CD4-positive, alpha-beta T cell treated with Interleukin-6 at 100 ng/mL for 8 hours (primary cell): ENCODE measurements around the gene ZMAT5.

ENCODE experiments used
- DNase-seq: peaks from one replicate; pipeline ENCODE4 v3.0.0-alpha.2; 2020; ENCODE audit warnings: mixed read lengths, low spot score

ZMAT5 gene

DNA sequence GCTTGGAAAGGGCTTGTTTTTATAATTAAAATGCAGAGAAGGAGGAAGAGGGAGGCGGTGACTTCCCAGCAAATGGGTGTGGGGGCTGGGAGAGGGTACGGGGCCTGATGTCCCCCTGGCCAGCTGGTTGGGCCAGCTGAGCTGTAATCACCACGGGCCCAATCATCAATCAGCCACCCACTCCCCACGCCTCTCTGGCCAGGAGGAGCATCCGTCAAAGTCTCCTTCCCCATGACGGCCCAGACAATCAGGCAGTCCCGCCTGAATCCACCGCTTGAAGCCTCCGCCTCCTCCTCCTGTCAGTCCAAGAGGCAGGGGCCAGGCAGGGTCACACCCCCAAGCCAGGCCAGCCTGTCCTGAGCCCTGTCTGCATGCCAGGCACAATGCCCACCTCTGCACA, 60.3 kb downstream of the ZMAT5 start:
- no peak for DNase-seq

DNA sequence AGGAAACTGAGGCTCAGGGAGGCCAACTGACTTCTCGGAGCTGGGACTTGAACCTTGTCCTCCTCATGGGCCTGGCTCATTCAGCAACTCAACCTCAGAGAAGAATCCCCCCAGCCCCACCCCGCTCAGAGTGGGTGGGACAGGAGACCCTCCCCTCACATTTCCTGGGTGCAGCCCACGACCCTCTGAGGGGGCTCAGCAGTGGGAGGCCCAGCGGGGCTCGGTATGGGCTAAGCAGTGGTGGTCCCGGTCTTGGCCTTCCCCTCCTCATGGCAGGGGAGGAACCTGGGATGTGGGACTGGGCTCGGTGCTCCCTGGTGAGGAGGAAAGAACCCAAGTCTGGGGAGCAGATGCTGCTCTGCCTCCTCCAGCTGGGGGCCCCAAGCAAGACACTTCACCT, 61.2 kb downstream of the ZMAT5 start:
- no peak for DNase-seq

DNA sequence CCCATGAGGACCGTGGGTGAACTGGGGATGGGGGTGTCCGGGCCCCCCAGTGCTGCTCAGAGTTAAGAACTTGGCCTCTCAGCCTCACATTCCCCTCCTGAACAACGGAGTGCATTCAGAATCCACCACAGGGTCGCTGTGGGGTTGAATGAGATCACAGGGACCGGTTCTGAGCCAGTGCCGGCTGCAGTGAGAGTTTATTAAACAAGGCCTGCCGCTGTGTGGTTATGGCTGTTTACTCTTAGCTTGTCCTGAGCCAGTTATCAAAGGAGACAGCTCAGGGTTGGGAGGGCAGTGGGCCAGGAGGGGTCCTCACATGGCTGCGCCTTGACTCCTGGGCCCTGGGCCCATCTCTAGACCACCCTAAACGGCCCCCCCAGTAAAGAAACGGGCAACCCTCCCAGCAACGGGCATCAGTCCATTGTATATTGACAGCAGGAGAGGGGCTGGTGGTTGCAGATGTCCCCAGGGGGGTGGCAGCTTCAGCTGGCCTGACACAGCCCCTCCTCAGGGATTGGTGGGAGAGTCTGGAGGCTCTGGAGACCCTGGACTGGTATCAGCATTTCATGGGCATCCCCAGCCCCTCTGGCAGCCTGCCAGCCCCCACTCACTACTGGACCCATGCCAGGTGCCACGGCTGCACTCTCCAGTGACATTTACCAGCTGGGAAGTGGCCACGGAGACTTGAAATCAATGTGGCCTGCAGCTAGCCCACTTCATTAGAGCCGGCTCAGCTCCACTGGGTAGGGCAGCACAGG, 62.1 kb downstream of the ZMAT5 start:
- DNase-seq, result no peak

DNA sequence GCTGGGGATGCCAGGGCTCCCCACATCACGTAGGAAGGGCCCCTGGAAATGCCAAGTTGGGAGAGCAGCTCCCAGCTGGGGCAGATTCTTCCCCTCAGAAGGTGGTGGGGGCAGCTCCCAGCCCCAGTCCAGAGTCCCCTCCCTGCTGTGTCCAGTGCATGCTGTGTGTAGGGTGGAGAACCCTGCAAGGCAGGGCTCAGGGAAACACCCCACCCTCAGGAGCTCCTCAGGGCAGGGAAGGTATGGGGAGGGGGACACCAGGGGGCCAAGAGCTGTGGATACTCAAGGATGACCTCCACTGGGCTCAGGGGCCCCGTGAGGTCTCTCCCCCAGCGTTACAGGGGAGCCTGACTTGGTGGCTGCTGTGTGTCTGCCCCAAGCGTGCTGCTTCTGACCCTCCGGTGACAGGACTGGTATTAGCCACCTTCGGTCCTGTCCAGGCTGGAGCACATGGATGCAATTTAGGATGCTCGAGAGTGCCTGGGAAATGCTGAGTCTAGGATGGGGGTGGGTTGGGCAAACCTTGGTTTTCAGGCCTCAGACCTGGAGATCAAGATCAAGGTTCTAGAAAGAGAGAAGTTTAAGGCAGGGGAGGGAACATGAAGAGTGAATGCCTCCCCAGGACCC, 63.1 kb downstream of the ZMAT5 start:
- no peak for DNase-seq

DNA sequence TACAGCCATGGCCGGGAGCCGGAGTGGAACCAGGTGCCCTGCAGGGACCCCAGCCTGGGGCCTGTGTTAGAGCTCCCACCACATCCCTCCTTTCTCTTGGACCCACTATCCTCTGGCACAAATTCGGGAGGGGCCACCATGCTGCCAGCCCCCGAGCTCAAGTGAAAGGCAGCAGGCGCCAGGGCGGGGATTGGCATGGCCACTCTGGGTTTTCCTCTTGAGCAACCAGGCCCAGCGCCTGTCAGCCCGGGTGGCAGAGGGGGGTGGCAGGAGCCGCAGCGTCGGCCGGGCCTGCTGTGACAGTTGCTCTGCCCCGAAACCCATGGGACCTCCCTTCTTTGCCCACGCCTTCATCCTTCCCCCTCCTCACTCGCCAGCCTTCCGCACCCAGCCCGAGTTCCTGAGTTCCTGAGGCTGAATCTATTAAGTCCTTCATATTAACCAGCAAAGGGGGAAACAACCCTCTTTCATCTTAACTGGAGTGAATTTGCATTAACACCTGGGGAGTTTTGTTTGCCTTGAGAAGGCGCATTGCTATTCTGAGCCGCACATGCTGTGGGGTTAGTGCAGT, 63.8 kb downstream of the ZMAT5 start:
- DNase-seq, result no peak

DNA sequence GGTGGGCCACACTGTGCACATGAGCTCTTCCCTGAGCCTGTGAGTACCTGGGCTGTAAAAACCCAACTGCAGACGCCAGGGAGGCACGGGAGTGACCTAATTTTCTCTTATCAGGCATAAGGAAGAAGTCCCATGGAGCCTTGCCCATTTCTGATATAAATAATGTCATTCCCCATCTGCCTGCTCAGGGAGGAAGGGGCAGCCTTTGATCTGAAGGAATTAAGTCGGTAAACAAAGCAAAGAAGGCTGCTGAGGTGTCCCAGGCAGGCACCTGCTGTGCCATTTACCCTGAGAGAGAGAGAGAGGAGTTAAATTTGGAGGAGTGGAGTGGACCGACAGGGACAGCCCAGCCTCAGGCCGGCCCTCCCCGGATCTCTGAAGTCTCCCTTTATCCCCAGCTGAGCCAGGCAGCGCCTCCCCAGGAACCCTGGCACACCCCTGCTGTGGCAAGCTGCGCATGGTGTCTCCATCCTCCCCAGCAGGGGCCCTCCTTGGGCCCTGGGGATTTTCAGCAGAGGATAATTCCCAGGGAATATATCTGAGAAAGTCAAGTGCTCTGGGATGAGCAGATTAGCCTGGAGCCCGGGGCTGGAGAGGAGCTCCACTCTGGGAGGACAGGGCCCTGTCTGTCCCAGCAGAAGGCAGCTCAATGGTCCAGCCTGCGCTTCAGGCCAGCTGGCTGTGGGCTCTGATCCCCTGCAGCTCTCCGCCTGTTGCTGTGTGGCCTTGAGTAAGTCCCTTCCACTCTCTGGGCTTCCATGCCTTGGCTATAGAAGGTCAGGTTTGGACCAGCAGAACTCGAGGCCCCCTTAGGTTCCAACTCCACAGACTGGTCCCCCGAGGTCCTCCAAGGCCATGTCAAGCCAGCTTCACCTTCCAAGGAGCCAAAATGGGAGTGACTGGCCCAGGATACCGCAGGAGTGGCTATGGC, 64.5 kb downstream of the ZMAT5 start:
- DNase-seq, result no peak

DNA sequence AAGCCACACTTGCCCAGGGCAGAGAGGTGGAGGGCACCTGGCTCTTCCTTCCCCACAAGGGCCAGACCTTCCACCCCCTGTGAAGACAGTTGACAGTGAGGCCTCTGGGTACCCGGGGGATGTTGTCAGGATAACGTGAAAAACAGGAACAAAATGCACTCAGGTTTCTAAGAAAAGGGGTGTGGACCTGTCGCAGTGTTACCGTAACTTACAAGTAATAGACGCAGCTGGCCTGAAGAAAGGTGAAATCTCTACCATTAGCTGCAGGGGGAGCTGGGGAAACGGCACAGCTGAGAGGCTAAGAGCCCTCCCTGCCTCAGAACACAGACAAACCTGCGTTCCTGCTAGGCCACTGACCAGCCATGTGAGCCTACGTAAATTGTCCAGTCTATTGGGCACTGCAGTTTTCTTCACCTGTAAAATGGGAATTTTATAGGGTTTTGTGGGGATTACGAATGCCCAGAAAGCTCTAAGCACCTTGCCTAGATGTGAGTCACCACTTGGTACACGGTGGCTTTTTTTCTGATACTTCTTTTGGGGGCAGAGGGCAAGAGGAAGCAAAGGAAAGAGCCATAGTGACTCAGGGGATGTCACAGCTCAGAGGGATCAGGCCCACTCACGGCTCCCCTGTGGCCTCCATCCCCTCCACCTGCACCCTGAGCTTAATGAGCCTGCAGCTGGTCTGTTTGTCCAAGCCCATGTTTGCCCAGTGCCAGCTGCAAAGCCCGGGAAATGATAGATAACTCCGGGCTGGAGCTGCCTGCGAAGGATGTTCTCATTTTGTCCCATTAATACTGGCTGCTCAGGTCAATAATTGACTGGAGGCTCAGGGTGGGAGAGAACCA, 65.4 kb downstream of the ZMAT5 start:
- DNase-seq, result no peak

DNA sequence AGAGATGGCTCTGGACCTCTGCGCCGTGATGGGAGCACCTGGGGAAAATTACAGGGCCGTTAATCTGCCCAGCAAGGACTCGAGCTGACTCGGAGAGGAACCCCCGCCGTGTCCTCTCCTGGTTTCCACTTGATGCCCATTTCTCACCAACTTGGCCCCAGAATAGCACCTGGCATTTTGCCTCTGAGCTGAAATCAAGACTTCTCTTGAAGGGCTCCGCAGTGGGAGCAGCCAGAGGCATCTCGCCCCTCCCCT, 66.0 kb downstream of the ZMAT5 start:
- no peak for DNase-seq

DNA sequence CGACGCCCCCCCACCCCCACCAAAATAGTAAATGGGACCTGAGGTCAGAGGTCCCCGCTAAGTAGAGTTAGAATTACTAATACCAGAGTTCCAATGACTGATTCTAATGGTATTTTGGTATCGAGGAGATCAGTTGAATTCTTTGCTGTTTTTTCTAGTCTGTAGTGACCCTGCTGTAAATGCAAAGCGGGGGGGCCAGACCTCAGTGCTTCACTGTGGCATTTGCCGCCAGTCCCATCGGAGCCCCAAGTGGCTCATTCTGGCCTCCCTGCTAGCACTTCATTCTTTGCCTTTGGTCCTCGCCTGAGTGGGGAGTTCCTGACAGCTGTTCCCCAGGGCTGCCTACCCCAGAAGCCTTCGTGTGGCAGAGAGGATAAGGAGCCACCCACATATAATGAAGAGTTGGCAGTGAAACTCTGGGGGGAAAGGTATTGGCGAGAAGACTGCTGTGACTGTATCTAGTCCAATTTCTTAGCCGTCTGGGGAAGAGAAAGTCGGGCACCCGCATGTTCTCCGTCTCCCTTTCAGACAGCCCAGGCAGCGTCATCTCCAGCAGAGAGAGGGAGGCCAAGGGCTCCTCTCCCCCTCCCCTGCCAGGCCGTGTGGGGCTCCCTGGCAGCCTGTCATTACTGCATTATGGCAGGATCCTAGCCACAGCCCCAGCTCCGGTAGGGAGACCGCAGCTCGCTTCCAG, 66.5 kb downstream of the ZMAT5 start:
- no peak for DNase-seq

DNA sequence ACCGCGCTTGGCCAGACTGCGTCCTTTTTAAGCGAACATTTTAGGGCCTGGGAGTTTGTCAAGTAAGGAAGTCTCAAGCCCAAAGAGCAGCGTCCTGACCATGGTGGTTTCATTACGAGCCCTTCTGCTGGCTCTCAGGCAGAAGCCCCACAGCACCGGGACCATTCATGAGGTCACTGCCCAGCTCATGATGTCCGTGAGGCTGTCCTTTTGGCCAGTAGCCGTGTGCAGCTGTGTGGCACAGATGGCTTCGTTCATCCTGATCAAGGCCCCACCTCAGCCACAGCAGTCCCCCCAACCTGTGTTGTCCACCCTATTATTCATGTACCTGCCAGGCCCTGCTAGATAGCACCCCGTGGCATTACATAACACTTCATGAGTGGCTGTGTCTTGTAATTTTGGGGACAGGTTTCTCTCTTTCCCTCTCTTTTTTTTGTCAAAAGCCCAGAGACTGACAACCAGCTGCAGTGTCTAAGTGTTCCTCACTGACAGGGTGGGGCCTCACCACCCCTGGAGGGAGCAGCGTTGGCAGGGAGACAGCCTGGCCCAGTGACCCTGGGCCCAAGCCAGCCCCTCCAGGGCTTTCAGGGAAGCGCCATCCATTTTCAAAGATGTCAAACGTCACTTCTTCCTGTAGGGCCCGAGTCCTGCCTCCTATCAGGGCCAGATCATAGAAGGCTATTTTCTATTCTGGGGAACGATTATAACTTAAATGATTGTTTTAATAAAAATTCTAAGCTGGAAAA, 68.8 kb downstream of the ZMAT5 start:
- no peak for DNase-seq

DNA sequence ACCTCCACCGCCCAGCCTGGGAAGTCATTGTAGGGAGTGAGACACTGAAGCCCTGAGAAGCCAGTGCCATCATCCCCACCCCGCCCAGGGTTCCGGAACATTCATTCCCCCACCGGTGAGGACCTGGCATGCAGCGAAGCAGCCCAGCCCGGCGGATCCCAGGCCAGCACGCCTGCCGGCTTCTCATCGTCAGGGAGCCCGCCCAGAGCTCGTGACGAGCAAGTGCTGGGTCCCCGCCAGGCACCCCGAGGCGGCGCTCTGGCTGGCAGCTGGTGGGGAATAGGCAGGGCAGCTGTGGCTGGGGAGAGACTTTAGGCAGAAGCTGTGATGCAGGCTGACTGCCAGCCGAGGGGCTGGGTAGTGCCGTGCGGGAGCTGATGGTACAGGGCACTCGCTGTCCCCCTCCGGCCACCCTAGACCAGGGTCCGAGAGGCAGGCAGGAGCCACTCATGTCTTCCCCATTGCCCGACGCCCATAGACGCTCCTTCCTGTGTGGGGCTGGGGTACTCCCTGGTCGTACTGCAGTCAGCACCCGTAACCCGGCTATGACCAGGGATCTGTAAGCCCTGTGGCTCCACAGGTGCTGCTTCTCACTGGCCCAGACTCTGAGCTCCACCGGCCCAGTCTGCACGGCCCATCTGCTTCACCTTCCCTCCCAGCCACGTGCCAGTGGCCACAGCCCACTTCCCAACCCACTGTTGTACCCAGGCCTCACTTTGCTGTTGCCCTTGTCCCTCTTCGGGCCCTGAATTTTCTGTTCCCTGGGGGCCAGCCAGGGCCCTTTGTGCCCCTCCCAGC, 71.5 kb downstream of the ZMAT5 start:
- DNase-seq, result no peak

DNA sequence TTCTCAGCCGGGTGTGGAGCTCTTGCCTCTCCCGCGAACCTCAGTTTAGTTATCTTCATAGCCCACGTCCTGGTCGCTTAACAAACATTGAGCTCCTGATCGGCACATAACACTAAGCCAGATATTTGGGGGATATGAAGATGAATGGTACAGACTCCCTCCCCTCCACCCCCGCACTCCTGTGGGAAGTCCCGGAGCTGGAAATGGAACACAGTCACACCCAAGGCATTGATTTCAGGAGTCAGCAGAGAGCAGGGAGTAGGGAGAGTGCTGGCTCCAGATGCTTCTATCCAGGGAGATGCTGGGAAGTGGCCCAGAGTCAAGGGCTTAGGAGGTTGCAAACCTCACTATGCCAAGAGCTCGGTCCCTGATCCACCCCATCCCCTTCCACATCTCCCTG, 73.1 kb downstream of the ZMAT5 start:
- DNase-seq, result no peak

DNA sequence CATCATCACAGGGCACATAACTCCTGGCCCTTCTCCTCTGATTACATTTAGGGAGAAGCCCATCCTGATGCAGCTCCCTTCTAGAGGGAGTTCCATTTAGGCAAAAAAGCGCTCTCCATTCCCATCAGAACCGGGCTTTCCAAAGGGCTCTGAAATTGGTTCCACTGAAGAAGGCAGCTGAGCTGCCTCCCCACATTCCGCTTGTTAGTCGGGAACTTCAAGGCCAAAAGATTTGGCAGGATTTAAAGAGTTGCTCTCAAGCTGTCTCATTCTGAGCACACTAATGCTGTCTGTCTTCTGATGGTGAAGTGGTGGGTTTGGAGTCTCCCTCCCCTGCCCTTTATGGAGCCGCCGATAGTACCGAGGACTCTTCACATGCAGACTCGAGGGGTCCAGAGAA, 73.6 kb downstream of the ZMAT5 start:
- DNase-seq, result no peak

DNA sequence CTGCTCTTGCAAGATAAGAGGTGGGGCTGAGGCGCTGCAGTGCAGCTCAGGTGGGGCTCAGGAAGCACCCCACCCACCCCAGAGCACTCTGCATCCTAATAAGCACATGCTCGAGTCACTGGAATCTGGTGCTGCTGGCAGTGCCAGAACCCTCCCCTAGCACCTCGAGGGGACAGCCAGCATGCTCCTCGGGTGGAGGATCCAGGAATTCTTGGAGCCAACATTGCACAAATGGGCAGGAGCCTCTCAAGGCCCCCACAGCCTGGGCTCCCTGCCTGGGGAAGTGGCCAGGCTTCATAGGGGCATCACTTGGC, 74.5 kb downstream of the ZMAT5 start:
- DNase-seq, result no peak

DNA sequence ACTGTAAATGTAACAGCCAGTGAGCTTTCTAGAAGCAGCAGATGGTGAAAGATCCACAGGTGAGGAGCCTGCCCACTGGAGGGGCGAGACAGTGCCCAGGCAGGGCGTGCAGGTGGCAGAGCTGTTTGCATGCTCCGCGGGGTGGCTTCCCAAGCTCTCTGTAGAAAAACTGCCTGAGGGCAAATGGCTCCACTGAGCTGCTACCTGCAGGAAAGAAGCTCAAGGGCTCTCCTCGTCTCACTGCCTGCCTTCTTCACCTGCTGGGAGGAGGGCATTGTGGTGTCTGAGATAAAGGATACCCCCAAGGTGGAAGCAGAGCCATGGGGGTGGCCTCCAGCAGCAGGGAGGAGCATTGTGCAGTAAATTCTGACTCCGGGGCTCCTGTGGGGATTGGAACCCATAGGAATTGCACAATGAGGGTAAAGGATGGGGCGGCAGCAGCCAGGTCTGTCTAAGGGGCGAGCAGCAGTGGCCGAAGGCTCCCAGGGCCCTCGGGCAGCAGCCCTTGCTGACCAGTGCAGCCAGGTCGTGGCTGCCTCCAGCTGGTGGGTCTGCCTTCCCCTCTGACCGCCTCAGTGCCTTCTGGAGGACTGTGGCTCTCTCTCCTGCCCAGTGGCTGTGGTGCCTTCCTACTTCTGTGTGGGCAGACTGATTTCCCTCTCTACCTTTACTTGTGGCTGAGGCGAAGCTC, 75.0 kb downstream of the ZMAT5 start:
- DNase-seq, result no peak

DNA sequence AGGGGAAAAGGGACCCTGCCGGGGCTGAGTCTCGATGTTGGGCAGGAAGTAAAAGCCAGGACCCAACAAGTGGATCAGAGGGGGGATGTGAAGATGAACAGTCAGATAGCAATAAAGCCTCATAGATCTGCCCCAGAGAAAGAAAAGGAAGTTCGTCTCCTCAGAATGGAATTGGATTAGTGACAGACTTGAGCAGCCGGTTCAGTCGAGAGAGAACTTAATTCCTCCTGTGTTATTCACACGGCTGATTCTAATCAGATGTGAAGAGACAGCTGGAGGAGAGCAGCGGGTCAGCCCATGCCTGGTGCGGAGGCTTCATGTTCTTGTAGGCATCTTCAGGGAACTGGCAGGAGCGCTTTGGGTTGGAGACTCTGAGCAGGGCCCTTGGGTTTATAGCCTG, 76.3 kb downstream of the ZMAT5 start:
- no peak for DNase-seq

DNA sequence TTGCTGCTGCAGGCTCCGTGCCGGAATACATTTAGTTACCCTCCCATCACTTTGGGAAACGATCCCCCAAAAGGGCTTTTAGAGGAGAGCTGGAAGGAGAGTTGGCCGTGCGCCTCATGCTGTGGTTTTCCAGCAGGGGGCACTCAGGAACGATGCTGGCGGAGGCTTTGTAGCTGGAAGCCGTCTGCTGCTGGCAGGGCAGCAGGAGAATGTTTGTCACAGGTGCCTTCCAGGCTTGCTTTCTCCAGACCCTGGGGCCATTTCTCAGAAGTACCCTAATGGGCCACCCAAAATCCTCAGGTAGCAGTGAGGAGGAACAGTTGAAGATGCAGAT, 77.0 kb downstream of the ZMAT5 start:
- DNase-seq, result no peak

DNA sequence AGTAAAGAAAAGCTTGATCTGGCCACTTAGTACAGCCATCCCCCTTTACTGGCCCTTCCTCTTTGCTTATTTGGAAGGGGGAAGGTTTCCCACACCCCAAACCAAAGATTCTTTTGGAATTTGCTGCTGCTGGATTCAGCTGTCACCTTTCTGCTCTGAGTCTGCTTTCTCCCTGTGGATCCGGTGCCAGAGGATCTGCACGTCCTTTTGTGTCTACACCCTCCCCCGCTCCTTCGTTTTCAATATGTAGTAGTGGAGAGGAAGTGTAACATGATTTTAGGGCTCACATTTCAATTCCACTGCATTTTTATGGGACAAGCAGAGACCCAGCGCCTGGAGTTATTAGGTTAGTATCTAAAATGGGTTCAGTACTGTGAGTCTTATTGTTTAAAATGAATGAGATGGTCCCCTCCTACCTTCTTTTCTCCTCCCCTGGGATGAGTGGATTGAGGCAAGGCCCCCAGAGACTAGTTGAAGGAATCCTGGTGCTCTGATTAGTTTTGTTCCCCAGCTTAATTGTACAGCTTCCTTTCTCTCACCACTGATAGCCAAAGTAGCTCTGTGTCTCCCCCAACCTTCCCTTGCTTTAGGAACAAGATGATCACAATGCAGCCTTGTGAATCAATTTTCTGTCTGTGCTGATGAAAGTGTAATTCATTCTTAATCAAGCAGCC, 77.5 kb downstream of the ZMAT5 start:
- no peak for DNase-seq

DNA sequence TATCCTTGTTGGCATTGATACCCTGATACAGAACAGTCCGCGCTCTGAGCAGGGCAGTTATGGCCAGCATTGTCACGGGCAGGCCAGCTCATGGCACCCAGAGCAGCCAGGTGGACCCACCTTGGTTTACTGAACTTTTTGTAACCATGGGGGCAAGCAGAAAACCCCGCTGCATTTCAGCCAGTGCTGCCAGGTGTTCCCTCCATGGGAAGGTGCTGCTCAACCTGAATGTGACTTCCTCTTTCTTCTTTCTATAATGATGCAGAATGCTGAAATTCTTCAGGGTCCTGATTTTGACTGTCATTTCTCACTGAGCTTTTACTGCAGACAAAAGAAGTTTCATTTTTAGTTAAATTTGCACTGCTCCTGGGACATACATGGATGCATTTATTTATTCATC, 82.6 kb downstream of the ZMAT5 start:
- no peak for DNase-seq
